Testis (tissue), 3 donors: ENCODE measurements around the gene C12orf75. TPM values are rescaled to one million over a fixed set of nuclear protein-coding genes. Genes with fewer than 3 reads are reported as not detected.
"Not testable (repeated sequence)": the region's sequence is repeated elsewhere in the genome, so short reads cannot be mapped to it uniquely, and the experiment has no call there.

Source experiments
- DNase-seq: peaks from one replicate; pipeline ENCODE4 v3.0.0-alpha.2; 2019
- H3K27ac ChIP-seq, 2 donors: fragments of 200-600 bp; sonication (generic); one replicate each; pipeline ENCODE4 v1.5.1; 2019
- H3K27me3 ChIP-seq: fragments of 200-600 bp; sonication (generic); one replicate; pipeline ENCODE4 v1.5.1; 2019
- H3K36me3 ChIP-seq: fragments of 200-600 bp; sonication (generic); one replicate; pipeline ENCODE4 v1.5.1; 2017; ENCODE audit warnings: low read depth; ENCODE audit errors: missing control alignments
- H3K4me1 ChIP-seq: fragments of 200-600 bp; sonication (generic); one replicate; pipeline ENCODE4 v1.5.1; 2019
- H3K4me3 ChIP-seq, 2 donors: fragments of 200-600 bp; sonication (generic); one replicate each; pipeline ENCODE4 v1.5.1; 2017 to 2019
- H3K9me3 ChIP-seq: fragments of 200-600 bp; sonication (generic); one replicate; pipeline ENCODE4 v1.5.1; 2017
- POLR2A ChIP-seq: fragments of 450-650 bp; IDR thresholded peaks from one replicate; pipeline ENCODE4 v1.6.1; 2017; ENCODE audit warnings: antibody characterized with exemption, mild to moderate bottlenecking, moderate library complexity
- WGBS, 2 donors: methylation state at CpG; one replicate each; pipeline ENCODE4 v1.1.5; 2018; 5-methylcytosine and 5-hydroxymethylcytosine counted together
- intact Hi-C: fragments of 100-400 bp; cut with DNase I; formaldehyde crosslinking; loops from one replicate; pipeline ENCODE4 v1.15.1; 2023; ENCODE audit warnings: low total_unique reads
- polyA plus RNA-seq: library from polyadenylated mRNA; stranded (reverse); fragments of 350-450 nt; fragmentation: Illumina TruSeq; extraction: RNeasy Lipid Tissue Mini Kit (QIAGEN cat#74804); gene quantifications from one replicate; pipeline ENCODE4 v1.2.3, GENCODE V29; 2014; ENCODE audit warnings: low read depth, low replicate concordance; ENCODE audit not compliant: insufficient read depth
- total RNA-seq, 2 donors: library from RNA; depleted of rRNA; stranded (reverse); fragments of >200 nt; gene quantifications; one replicate each; pipeline ENCODE4 v1.2.3, GENCODE V29; 2016
- TF ChIP-seq, protein P1 (sequence below), 3 experiments: fragments of 450-650 bp in 2 of 3; fragments of 200-600 bp in 1 of 3; sonication (generic) in 1 of 3; IDR thresholded peaks; one replicate each; pipeline ENCODE4 v1.5.1; 2016 to 2019; ENCODE audit warnings: antibody characterized with exemption in 3 of 3, mild to moderate bottlenecking in 2 of 3, moderate library complexity in 1 of 3

C12orf75 gene
- total and polyA plus RNA-seq, 3 donors from 2014 or later, result 112 to 144 (median 121) TPM

DNA sequence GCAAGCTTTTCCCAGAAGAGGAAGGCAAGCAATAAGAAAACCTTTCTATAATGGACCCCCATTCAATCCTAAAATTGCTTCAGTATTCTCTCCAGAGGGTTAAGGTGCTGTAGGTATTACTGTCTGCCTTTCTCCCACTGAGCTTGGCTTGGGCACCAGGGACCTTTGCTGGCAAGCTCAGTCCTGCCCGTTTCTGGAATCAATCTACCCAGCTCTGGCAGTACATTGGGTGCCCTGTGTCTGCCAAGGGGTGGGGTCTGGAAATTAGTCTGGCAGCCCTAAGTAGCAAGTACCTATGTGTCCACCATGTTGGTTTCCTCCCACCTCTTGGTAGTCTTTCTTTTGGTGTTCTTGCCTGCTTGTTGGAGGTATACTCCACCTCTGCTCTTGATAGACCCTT, 72.6 kb downstream of the C12orf75 start:
- no peaks in the 10 kb centered on the region for H3K27me3 ChIP-seq
- no peak overlapping the region for H3K27ac ChIP-seq
- intact Hi-C loops, result no loop called here
- TF ChIP-seq POLR2A, result no peak
- TF ChIP-seq, protein P1, sequence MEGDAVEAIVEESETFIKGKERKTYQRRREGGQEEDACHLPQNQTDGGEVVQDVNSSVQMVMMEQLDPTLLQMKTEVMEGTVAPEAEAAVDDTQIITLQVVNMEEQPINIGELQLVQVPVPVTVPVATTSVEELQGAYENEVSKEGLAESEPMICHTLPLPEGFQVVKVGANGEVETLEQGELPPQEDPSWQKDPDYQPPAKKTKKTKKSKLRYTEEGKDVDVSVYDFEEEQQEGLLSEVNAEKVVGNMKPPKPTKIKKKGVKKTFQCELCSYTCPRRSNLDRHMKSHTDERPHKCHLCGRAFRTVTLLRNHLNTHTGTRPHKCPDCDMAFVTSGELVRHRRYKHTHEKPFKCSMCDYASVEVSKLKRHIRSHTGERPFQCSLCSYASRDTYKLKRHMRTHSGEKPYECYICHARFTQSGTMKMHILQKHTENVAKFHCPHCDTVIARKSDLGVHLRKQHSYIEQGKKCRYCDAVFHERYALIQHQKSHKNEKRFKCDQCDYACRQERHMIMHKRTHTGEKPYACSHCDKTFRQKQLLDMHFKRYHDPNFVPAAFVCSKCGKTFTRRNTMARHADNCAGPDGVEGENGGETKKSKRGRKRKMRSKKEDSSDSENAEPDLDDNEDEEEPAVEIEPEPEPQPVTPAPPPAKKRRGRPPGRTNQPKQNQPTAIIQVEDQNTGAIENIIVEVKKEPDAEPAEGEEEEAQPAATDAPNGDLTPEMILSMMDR (IDR thresholded peaks at IDR 0.05), result no peak
- H3K9me3 ChIP-seq, result no peaks in the 10 kb centered on the region
- 85 to 100% methylated on average over 1 of the region's 1 CpG for WGBS, 2 donors
- no peak overlapping the region for H3K4me3 ChIP-seq
- H3K36me3 ChIP-seq, result no peaks in the 10 kb centered on the region
- DNase-seq, result no peak
- no peaks in the 10 kb centered on the region for H3K4me1 ChIP-seq

DNA sequence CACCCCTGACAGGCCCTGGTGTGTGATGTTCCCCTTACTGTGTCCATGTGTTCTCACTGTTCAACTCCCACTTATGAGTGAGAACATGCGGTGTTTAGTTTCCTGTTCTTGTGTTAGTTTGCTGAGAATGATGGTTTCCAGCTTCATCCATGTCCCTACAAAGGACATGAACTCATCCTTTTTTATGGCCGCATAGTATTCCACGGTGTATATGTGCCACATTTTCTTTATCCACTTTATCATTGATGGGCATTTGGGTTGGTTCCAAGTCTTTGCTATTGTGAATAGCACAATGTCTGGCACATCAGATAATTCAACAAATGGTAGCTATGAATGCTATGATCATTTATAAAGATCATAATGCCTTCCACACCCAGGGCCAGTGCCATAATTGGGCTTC, 73.6 kb downstream of the C12orf75 start:
- H3K4me3 ChIP-seq, H3K4me1 ChIP-seq, H3K27ac ChIP-seq, DNase-seq, H3K9me3 ChIP-seq, intact Hi-C loops, H3K36me3 ChIP-seq, H3K27me3 ChIP-seq: not testable (repeated sequence)
- 96 to 98% methylated on average over 3 of the region's 3 CpGs for whole genome bisulfite sequencing, 2 donors

DNA sequence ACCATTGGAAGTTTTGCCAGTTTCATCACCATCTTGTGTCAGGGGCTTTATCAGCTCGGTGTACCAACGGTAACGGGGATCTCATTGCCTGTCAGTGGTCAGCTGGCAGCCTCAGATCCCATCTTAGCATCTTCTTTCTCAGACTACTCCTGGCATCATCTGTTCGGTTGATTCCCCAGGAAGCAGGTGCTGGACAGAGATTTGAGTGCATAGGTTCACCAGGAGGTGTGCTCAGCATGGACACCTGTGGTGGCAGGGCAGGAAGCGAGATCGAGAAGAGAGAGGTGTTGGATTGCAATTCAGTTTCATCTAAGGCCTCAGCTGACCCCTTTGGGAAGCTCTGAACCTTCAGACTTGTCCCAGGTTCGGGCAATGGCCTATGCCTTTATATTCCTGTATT, 76.0 kb downstream of the C12orf75 start:
- Histone ChIP-seq H3K9me3 (no peaks in the 10 kb centered on the region), H3K27ac (no peak overlapping the region), H3K4me3 (no peak overlapping the region), H3K36me3 (no peaks in the 10 kb centered on the region), H3K27me3 (no peaks in the 10 kb centered on the region), H3K4me1 (no peaks in the 10 kb centered on the region)
- no peak for DNase-seq
- intact Hi-C loops, result no loop called here
- 96 to 97% methylated on average over 7 of the region's 7 CpGs for WGBS, 2 donors
- no peak for TF ChIP-seq POLR2A
- TF ChIP-seq, protein P1 (IDR thresholded peaks at IDR 0.05), result no peak

DNA sequence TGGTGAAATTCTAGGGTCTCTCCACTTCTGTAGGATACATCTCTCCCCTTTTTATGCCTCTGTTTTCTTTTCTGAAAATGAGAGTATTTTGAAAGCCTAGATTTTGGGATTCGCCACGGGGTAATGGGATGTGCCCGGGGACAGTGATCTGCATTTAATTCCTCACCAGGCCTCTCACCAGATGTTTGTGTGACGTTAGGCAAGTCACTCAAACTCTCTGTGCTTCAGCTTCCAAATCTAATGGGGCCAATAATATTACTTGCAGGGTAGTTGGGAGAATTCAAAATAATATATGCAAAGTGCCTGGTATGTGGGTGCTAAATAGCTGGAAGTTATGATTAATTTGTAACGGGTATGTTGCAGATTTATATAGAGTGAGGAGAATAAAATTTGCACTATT, 78.8 kb downstream of the C12orf75 start:
- TF ChIP-seq, protein P1 (IDR thresholded peaks at IDR 0.05), result no peak
- TF ChIP-seq POLR2A, result no peak
- 86 to 92% methylated on average over 5 of the region's 5 CpGs for WGBS, 2 donors
- no peak for DNase-seq
- intact Hi-C loops, result no loop called here
- no peaks in the 10 kb centered on the region for H3K36me3 ChIP-seq
- H3K4me3 ChIP-seq, result no peak overlapping the region
- H3K27ac ChIP-seq, result no peak overlapping the region
- no peaks in the 10 kb centered on the region for H3K27me3 ChIP-seq
- H3K9me3 ChIP-seq, result no peaks in the 10 kb centered on the region
- no peaks in the 10 kb centered on the region for H3K4me1 ChIP-seq

DNA sequence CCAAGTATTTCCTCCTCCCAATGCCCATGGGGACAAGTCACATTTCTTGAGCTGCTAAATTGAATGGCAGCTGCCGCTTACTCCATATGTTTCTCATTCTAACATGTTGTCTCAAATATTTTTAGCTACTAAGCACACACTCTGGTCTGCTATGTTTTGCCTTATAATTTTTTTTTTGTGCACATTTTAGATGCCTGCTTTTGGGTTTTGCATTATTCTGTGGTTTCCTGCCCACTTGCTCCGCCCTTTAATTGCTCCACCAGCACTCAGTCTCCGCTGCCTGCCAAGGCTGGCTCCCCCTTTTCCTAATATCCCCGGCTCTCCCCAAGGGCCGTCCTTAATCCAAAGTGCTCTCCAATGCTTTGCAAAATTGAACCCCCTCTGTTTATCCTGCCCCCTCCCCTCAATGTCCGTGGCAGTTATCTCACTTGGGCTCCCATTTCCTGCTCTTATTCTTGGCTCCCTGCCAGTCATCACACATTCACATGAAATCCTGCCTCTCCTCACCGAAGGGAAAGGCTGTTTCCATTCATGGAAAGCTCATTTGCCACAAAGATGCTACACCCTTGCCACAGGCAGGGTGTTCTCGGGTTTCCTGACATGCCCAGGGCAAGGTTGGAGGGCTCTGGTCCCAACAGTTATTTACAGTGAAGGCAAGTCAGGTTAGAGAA, 79.4 kb downstream of the C12orf75 start:
- H3K36me3 ChIP-seq, result no peaks in the 10 kb centered on the region
- no peak for DNase-seq
- TF ChIP-seq, protein P1 (IDR thresholded peaks at IDR 0.05), result no peak
- no peak for TF ChIP-seq POLR2A
- H3K27ac ChIP-seq, result no peak overlapping the region
- H3K4me1 ChIP-seq, result no peaks in the 10 kb centered on the region
- H3K9me3 ChIP-seq, result no peaks in the 10 kb centered on the region
- intact Hi-C loops, result no loop called here
- no peaks in the 10 kb centered on the region for H3K27me3 ChIP-seq
- WGBS, 2 donors, result 40 to 43% methylated on average over 8 of the region's 8 CpGs
- no peak overlapping the region for H3K4me3 ChIP-seq
